Retinal pigment epithelial cell (primary cell): ENCODE data around the gene FOXO1.

Source experiments
- DNase-seq: peaks from one replicate; pipeline ENCODE4 v3.0.0-alpha.2; 2010; ENCODE audit warnings: low read depth
- H3K4me3 ChIP-seq: 2 replicates; pipeline ENCODE4 v1.5.1; 2011; ENCODE audit warnings: mild to moderate bottlenecking, low read length, control low read depth, moderate library complexity
- CTCF ChIP-seq: conservative IDR thresholded peaks from 2 replicates; pipeline ENCODE4 v1.5.1; 2011; ENCODE audit warnings: low read depth, low read length, control low read depth, inconsistent platforms

FOXO1 gene

GRCh38 chr13:40660141-40660664 lies 6.2 kb downstream of the FOXO1 start:
- TF ChIP-seq CTCF: no peak
- no peak overlapping the region for H3K4me3 ChIP-seq
- DNase-seq: no peak

DNA sequence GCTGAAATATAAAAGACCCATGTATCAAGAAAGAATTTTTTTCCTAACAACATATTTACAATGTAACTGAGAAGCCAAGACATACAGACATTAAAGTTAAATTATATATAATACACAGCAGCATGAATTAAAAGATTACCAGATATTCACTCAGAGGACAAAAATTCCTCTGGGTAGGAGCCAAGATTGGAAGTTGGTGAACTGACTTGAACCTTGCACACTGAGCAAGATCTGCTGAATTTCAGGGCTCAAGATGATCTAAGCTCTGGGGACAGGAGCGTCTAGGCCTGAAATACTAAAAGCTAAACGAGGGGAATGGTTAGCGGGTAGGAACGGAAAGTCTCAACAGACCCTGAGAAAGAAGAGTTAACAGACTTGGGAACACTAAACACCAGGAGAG lies 8.5 kb downstream of the FOXO1 start:
- DNase-seq: no peak
- no peak for TF ChIP-seq CTCF
- no peak overlapping the region for H3K4me3 ChIP-seq

GRCh38 chr13:40657307-40657706 lies 9.1 kb downstream of the FOXO1 start:
- no peak for TF ChIP-seq CTCF
- DNase-seq: no peak
- no peak overlapping the region for H3K4me3 ChIP-seq

DNA sequence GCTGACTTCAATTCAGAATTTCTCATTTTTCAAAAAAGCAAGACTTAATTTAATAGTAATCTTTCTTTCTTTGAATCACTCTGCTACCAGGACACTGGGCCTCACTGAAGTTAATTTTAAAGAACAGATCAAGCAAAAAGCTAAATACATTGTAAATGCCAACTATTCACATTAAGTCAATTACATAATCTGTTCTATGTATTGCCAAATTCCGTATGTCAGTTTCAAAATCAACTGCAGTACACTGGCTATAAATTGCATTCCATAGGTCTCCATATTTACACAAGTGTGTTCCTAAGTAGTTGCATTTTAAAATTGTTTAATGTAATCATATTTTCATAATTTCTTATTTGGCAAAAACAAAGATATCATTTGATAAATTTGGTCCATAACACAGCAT lies 10.1 kb downstream of the FOXO1 start:
- H3K4me3 ChIP-seq: no peak overlapping the region
- no peak for DNase-seq
- no peak for TF ChIP-seq CTCF

- DNase-seq: no peak
- no peak overlapping the region for H3K4me3 ChIP-seq
- TF ChIP-seq CTCF: no peak
These were observed 12.7 kb downstream of the FOXO1 start for GRCh38 chr13:40653527-40654318.

- DNase-seq: no peak
- TF ChIP-seq CTCF: no peak
- no peak overlapping the region for H3K4me3 ChIP-seq
These were observed 13.9 kb downstream of the FOXO1 start for GRCh38 chr13:40652588-40652940.
